HG02571 (cell line): Measurements from ENCODE around the gene PJVK.
A peak's percentile ranks its signal among the peaks of the same experiment; 100 is the strongest.
"Not testable (repeated sequence)": the region's sequence is repeated elsewhere in the genome, so short reads cannot be mapped to it uniquely, and the experiment has no call there.

Source experiments
- ATAC-seq: cut with Tn5 transposase; IDR thresholded peaks from one replicate; pipeline ENCODE4 v1.9.1; 2021; ENCODE audit warnings: mild to moderate bottlenecking, moderate library complexity; ENCODE audit not compliant: unreplicated experiment

Gene PJVK

DNA sequence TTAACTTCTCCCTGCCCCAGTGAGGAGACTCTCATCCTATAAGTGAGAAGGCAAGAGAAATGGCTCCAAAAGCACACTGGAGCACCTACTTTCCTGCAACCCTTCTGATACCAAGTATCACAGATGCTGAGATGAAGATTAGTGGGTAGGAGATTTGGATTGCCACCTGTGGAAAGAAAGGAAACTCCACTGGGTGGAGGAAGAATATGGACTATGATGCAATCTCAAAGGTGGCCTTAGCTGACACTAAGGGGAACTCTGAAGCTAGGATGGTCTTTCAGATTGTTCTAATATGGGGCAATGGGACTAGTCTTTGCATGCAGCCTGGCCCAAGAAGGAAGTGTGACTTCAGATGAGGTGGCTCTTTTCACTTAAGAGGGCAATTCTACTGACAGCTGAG lies 21.8 kb upstream of the PJVK start:
- ATAC-seq, result no peak

DNA sequence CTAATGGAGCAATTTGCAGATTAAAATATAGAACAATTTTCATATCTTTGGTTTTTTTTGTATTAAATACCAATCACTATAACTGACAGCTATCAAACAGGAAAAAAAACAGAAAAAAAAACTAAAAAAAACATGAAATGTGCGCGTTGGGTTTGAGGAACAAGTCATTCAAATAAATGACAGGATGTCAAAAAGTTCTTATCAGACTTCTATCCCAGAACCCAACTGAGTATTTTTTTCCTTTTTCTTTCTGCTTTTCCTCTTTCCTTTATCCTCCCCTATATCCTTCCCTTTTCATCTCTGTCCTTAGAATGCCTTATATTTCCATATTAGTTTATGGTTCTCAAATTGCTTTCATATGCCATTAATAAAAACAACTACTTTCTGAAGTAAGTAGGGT lies 14.5 kb upstream of the PJVK start:
- ATAC-seq, result no peak

DNA sequence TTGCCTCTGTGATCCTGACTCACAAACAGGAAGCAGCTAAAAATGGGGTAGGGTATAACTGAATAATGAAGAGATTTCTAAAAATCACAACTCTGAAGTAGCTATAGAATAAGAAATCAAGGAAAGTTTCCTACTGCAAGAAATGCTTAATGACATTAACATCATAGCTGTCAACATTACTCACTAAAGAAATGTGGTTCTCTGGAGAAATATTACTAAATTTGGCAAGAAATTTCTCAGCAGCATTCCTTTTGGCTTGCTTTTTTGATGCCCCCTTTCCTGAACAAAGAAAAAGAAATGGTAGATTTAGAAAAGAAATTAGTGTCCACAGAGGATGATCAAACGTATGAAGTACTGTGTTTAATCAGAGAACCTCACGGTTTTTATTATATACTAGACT lies 9.8 kb upstream of the PJVK start:
- no peak for ATAC-seq

DNA sequence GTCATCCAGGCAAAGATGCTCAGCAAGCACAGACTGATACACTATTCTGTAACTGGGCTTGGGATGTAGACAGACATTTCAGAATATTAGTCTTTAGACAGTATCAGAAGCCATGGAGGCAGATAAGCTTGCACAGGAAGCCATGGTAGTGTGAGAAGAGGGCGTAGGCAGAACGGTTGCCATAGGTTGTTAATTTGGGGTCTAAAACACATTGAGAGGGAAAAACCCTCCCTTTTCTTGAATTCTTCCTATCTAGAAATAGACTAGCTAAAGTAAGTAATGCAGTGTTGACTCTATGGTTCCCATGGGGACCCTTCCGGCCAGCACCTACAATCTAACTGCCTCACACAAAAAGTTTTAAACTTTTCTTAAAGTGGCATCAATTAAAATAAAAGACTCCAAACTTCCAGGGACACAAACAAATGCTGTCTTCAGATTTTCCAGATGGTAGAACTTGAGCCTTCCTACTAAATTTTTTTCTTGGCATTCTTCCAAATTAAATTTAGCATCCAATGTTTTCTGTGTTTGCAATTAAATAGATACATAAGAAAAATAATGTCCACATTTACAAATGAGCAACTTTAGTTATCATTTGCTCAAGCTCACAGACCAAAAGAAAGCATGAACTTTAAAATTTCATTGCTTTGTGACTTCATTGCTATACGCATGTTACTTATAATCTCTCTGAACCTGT lies 2.1 kb upstream of the PJVK start:
- no peak for ATAC-seq

DNA sequence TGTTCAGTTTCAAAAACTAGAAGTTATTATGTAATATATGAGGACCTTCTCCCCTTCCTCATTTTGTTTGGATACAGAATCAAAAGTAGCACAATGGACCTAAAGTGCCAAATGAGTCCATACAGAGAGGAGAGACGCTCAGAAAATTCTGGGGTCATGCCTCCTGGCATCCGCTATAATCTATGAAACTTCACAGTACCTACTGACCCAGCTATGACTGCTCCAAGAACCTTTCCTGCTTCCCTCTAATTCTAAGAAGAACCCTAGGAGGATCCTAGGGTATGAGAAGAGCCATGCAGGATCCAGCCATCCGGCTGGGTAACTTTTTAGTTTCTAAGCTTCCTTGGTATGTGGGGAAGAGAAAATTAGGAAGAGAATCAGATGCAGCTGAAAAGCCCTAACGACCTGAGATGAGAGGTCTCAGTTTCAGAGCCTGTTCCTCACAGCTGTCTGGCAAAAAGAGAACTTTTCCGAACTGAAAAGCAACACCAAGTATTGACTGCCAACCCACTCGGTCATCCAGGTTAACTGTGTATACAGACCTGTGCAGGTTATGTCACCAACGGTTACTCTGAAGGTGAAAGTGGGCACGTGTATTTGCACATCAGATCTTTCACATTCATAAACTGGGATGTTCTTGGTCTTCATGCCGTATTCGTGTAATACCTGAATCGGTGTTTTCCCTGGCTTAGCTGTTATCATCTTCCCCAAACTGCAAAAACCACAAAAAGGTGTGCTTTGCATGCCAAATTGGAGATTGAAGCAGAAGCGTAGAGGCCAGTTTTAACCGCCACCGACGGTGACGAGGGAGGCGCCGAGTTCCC lies 1.3 kb upstream of the PJVK start:
- ATAC-seq, result peak; percentile 13

DNA sequence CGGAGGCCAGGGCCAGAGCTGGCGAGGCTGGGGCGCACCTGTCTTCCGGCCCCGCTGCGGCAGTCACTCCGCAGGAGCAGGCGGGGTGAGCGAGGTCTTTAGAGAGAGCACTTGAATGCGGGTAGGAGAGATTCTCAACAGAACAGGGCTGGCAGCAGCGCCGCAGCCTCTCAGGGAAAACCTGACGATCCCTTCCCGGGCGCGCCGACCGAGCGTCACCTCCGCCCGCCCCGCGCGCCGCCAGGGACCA lies 729 bp upstream of the PJVK start:
- ATAC-seq, result peak; percentile 45

DNA sequence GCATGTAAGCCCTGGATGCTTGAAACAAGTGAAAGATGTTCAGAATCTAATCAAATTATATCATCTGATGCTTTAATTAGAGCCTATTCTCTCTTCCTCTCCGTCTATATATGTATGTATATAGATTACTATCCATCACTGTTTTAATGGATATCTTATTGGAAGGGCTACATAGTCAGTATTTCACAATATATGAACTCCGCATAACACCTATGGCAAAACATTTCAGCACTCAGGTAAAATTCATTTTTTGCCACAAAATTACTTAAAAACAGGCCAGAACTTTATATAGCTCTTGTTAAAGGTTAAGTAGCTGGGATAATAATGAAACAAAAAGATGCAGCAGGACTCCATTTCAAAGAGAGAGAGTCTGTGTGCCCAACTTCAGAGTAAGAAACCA lies 1.2 kb downstream of the PJVK start:
- no peak for ATAC-seq

DNA sequence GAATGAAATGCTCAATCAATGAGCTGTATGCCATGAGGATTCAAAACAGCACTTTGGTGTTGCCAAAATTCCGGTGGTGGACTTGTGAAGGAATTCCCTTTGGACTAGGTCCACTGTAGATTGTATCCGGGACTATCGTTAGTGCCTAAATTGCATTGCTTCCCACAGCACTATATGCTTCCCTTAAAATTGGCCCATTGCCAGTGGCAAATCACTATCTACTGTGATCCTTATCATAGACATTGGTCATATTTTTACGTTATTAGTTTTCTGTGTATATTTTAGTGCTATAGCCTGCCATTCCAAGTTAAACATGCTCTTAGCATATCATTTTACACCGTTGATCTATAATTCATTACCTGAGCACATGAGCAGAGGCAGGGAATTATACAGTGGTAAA lies 1.7 kb downstream of the PJVK start:
- ATAC-seq, result no peak

DNA sequence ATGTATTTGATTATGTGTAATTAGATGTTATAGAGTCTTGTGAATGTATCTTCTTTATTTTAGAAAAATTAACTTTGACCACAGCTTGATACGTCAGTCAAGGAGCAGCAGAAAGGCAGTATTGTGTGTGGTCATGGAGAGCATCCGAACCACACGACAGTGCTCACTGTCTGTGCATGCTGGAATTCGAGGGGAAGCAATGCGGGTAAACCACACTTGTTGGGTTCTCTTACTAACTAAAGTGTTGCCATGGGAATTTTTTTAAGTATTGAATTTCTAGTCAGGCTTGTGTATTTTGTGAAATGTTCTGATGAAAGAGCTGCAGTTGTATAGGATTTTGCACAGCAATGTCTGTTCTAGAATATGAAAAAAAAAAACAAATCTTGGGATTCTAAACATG lies 4.8 kb downstream of the PJVK start:
- ATAC-seq, result no peak

DNA sequence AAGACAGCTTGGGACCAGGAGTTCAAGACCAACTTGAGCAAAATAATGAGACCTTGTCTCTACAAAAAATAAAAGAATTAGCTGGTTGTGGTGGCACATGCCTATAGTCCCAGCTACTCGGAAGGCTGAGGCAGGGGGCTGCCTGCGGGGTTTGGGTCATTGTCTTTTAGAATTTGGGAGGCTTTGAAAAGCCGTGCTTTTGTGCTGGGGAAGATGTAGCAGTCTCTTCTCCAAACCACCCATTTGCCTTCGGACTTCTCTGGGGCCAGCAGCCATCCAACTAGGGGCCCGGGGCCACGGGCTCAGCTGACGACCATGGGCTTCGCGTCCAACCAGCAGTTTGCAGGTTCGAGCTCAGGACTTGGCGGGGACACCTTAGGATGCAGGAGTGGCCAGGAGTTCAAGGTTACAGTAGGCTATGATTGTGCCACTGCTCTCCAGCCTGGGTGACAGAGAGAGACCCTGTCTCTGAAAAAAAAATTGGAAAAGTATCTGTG lies 6.3 kb downstream of the PJVK start:
- ATAC-seq, result no peak

DNA sequence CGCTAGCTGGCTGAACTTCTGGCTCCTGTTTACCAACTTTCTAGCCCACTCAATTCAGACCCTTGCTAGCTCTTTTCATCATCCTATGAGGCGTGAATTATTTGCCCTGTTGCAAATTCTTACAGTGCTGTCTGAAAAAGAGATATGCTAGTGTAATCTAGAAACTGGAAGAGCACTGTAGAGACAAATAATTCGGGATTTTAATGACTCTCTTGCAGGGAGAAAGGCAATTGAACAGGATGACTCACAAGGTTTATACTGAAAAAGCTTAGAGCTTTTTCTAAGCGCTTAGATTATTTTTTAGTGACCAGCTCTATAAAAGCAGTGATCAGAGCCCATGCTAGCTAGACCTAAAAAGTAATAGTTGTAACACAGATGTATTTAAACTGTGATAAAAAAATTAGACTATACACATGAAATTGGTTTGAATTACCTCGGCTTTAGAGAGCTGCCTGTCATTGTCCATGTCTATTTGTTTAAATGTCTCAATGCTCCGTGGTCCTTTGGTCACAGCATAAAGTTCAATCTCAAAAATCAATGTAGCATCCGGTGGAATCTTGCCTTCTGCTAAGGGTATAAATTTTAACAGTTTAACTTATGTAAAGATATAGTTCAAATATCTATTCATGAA lies 18.2 kb downstream of the PJVK start:
- ATAC-seq, result no peak

DNA sequence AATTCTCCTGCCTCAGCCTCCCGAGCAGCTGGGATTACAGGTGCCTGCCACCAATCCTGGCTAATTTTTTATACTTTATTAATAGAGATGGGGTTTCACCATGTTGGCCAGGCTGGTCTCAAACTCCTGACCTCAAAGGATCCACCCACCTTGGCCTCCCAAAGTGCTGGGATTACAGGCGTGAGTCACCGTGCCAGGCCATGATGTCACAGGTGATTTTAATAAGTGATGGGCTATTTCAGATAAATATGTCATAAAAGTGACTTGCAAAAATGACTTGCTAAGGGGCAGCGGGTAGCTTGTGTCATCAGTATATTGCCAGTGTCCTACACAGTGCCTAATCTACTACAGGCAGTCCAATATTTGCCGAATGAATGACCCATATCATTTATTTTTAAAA lies 20.1 kb downstream of the PJVK start:
- ATAC-seq, result not testable (repeated sequence)

DNA sequence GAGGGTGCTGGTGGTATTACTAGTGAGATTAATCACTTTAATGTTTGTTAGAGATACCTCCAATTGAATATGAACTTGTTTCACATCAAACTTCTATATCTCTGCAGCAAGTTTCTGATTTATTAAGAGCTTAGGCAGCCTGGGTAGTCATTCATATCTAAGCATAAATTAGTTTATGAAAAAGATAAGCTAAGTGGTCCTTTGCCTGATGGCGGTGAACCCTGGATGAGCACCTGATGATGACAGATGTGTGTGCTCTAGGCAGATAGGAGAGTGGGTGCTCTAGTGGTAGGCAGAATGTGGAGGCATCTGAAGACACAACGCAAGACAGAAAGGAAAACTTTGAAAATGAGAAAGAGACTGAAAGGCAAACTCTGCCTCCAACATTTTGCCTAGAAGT lies 22.2 kb downstream of the PJVK start:
- ATAC-seq, result no peak

DNA sequence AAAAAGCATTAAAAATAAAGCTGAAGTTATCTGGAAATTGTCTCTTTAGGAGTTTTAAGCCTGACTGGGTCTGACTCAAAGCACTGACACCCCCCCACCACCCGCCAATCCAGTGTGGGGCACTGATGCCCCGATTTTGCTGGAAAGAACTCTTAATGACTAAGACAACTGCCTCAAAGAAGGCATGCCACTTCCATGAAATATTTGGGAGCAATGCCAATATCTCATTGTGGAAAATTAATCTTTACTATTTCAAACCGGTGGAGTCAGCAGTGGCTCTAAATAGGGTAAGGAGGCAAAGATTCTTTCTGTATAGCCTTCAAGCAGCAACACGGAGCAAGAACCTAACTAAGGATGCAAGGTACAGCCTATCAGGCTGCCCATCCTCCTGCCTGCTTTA lies 22.8 kb downstream of the PJVK start:
- no peak for ATAC-seq

DNA sequence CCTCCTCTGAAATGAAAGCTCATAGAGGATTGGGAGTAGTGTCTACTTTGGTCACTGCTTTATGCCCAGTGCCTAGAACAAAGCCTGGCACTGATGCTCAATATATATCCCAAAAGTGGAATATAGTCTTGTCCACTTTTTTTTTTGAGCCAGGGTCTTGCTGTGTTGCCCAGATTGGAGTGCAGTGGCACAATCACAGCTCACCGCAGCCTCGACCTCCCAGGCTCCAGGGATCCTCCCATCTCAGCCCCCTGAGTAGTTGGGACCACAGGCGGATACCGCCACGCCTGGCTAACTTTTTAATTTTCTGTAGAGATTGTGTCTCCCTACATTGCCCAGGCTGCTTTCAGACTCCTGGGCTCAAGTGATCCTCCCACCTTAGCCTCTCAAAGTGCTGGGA lies 23.4 kb downstream of the PJVK start:
- no peak for ATAC-seq

DNA sequence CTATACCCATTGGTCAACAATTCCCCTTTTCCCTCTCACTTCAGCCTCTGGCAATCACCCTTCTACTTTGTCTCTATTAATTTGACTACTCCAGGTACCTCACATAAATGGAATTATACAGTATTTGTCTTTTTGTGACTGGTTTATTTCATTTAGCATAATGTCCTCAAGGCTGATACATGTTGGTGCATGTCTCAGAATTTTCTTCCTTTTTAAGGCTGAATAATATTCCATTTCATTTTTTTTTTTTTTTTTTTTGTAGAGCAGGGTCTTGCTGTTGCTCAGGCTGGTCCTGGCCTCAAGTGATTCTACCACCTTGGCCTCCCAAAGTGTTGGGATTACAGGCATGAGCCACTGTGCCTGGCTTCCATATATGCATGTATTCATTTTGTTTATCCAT lies 25.3 kb downstream of the PJVK start:
- no peak for ATAC-seq

DNA sequence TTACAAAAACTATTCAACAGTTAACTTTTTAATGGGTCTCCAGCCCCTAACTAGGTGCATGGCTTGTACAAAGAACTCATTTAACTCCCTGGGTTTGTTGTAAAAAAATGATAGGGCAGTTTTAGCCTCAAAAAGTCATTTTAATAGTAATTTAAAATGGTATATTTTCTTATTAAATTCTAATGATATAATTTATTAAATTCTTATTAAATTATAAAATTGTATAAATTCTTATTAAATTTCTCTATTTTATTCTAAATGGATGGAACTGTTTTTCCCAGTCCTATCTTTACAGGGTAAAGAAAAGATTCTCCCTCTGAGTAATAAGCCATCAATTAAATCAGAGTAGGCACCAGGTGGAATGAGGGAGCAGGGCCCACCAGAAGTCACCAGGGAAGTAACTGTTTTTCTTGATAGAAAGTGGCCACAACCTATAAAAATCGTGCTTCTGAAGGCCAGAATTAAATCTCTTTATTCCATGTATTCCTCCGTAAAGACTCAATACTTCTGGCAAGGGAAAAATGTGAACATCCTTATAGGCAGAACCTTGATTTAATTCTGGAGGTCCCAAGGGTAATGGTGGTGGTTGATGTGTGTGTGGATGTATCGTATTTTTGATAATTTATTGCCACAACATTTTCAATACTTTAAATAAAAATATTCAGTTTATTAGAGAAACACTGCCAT lies 26.4 kb downstream of the PJVK start:
- ATAC-seq, result no peak

DNA sequence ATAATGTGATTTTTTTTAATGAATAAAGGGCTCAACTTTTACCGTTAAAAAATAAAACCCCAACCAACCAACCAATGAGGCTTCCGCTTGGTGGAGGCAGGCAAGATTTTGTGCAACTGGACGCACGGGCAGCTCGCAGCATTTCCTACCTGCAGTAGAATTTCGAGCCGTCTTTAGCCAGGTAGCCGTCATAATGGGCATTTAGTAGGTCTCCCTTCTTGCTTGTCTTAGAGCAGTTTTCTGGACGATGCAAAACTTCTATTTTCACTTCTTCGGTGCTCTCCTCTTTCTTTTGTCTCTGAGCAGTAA lies 26.9 kb downstream of the PJVK start:
- ATAC-seq, result peak; percentile 6

DNA sequence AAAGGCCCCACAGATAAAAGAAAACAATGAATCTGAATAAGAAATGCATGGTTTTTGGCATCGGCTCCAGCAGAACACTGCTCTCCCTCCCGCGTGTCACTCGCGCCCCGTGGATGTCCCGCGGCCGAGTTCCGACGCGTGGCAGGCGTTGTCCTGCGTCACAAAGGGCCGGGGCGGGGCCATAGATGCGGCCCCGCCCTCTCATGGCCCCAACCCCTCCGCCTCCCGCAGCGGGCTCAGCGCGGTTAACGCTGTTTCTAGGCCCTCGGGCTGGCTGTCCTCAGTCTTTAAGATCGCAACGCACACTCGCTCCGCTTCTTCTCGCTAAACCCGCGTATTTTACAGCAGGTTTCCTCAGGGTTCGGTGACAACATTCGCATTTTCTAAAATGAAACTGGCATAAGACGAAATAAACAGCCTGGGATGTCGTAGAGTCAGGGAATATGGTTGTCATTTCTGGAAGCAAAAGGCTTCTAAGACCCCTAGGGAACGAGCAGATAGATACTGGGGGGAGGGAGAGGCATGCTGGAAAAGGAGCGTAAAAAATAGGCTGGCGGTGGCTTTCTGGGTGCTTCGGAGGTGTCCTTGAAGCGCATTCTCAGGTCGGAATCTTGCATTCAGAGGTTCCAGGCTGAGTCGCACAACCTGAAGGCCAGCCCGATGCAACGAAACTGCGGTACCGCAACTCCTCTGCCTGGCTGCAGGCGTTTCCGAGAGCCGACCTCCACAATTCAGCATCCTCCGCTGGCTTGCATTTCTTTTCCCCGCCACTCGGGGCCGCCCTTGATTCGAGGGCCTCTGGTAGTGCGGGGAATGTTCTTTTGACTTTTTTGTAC lies 27.5 kb downstream of the PJVK start, which contains the start of gene FKBP7:
FKBP7 (minus strand) TSS at position 162 of the 836 bp plus-strand sequence; CDS start at position 61, 101 bp downstream.
- ATAC-seq, result peak; percentile 55

DNA sequence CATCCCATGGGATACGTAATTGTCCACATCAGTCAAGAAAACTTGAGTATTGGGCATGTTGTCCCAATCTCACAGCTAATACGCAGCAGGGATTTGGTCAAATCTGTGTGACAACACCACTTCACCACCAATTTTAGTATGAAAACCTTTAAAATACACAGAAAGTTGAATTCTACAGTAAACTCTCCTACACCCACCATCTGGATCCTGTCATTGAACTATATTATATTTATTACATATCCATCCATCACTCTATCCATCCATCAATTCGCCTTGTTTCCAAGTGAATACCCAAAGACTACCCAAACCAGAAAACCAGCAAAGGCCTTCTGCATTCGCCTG lies 28.1 kb downstream of the PJVK start:
- ATAC-seq, result no peak

DNA sequence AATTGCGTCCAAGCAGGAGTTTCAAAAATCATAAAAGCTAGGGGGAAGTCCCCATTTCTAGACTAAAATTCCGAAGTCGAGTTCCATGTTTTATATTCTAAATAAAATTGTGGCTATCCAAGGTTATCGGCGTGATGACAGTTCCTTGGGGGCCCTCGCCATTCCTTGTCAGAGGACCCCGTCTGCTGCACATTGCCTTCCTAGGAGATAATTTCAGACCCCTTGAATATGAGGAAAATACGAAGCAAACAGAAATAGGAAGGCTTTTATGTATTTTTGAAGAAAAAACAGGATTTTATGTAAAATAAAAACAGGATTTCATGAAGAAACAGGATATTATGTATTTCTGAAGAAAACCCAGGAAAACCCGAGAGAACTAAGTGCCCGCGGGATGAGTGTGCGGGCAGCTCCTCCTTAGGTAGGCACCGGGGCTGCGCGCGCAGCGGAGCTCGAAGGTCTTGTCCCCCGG lies 28.6 kb downstream of the PJVK start:
- no peak for ATAC-seq
